Gastroesophageal sphincter (tissue), 4 donors: ENCODE measurements around the gene SRRM1. TPM values are rescaled to one million over a fixed set of nuclear protein-coding genes. Genes with fewer than 3 reads are reported as not detected.

ENCODE experiments used
- ATAC-seq: fragments of 150-250 bp; one replicate; pipeline ENCODE4 v1.9.1; 2016; ENCODE audit warnings: mild to moderate bottlenecking, moderate library complexity
- H3K27ac ChIP-seq, 4 donors: fragments of 200-600 bp; sonication (generic) in 3 of 4; 1 replicate in 3 of 4; 2 replicates in 1 of 4; pipeline ENCODE4 v1.5.1; 2016 to 2019
- H3K27me3 ChIP-seq: fragments of 200-600 bp; sonication (generic); one replicate; pipeline ENCODE4 v1.5.1; 2019
- H3K36me3 ChIP-seq, 2 donors: fragments of 200-600 bp; sonication (generic); one replicate each; pipeline ENCODE4 v1.5.1; 2019; ENCODE audit warnings: control low read depth in 1 of 2
- H3K4me1 ChIP-seq, 3 donors: fragments of 200-600 bp; sonication (generic); 1 replicate in 2 of 3; 2 replicates in 1 of 3; pipeline ENCODE4 v1.5.1; 2016 to 2019; ENCODE audit warnings: control low read depth in 2 of 3
- H3K4me3 ChIP-seq, 2 donors: fragments of 200-600 bp; sonication (generic); one replicate each; pipeline ENCODE4 v1.5.1; 2019; ENCODE audit warnings: mild to moderate bottlenecking in 1 of 2, moderate library complexity in 1 of 2
- H3K9me3 ChIP-seq, 3 donors: fragments of 200-600 bp; sonication (generic); one replicate each; pipeline ENCODE4 v1.5.1; 2017 to 2019; ENCODE audit warnings: control low read depth in 2 of 3
- EP300 ChIP-seq: sonication (generic); formaldehyde crosslinking; IDR thresholded peaks from one replicate; pipeline ENCODE4 v1.6.1; 2017; ENCODE audit warnings: antibody characterized with exemption, mild to moderate bottlenecking
- POLR2A ChIP-seq, 2 donors: fragments of 450-650 bp; IDR thresholded peaks; one replicate each; pipeline ENCODE4 v1.6.1; 2017; ENCODE audit warnings: antibody characterized with exemption in 2 of 2, mild to moderate bottlenecking in 2 of 2, moderate library complexity in 1 of 2
- POLR2AphosphoS5 ChIP-seq: sonication (generic); formaldehyde crosslinking; IDR thresholded peaks from one replicate; pipeline ENCODE4 v1.6.1; 2017; ENCODE audit warnings: antibody characterized with exemption
- WGBS, 2 donors: methylation state at CpG; one replicate each; pipeline ENCODE4 v1.1.5; 2018; ENCODE audit warnings: low coverage in 1 of 2; 5-methylcytosine and 5-hydroxymethylcytosine counted together
- total RNA-seq, 4 donors: library from RNA; depleted of rRNA; stranded (reverse); fragments of >200 nt; gene quantifications; one replicate each; pipeline ENCODE4 v1.1.0, GENCODE V29; 2016
- TF ChIP-seq, protein P1 (sequence below), 4 experiments: fragments of 200-600 bp in 2 of 4; fragments of 450-650 bp in 2 of 4; sonication (generic) in 1 of 4; IDR thresholded peaks; one replicate each; pipeline ENCODE4 v1.5.1; 2017 to 2019; ENCODE audit warnings: antibody characterized with exemption in 4 of 4, mild to moderate bottlenecking in 2 of 4, moderate library complexity in 2 of 4

The SRRM1 gene
- total RNA-seq, 4 donors from 2014 or later: 47.0 to 114 (median 64.5) TPM

- WGBS, 2 donors: 0 to 10% methylated on average over 2 to 6 of the region's 6 CpGs
- no peaks in the 10 kb centered on the region for H3K9me3 ChIP-seq
- no peaks in the 10 kb centered on the region for H3K27me3 ChIP-seq
- TF ChIP-seq POLR2A (IDR thresholded peaks at IDR 0.05): no peak
- no peak for TF ChIP-seq EP300
- TF ChIP-seq, protein P1, sequence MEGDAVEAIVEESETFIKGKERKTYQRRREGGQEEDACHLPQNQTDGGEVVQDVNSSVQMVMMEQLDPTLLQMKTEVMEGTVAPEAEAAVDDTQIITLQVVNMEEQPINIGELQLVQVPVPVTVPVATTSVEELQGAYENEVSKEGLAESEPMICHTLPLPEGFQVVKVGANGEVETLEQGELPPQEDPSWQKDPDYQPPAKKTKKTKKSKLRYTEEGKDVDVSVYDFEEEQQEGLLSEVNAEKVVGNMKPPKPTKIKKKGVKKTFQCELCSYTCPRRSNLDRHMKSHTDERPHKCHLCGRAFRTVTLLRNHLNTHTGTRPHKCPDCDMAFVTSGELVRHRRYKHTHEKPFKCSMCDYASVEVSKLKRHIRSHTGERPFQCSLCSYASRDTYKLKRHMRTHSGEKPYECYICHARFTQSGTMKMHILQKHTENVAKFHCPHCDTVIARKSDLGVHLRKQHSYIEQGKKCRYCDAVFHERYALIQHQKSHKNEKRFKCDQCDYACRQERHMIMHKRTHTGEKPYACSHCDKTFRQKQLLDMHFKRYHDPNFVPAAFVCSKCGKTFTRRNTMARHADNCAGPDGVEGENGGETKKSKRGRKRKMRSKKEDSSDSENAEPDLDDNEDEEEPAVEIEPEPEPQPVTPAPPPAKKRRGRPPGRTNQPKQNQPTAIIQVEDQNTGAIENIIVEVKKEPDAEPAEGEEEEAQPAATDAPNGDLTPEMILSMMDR (IDR thresholded peaks at IDR 0.05): no peak
- peak; percentile 29 for TF ChIP-seq POLR2AphosphoS5
- H3K36me3 ChIP-seq: no peaks in the 10 kb centered on the region
- no peak for ATAC-seq
- no peak overlapping the region for H3K4me3 ChIP-seq
- H3K27ac ChIP-seq: peak overlapping the region in 1 of 4 donors; percentile 18
- H3K4me1 ChIP-seq: peaks cover 0 to 16% (median 3%) of the 10 kb centered on the region in 3 donors
Measured at GRCh38 chr1:24683713-24684162, 40.6 kb downstream of the SRRM1 start.

- no peaks in the 10 kb centered on the region for H3K9me3 ChIP-seq
- TF ChIP-seq EP300 (no peak), POLR2A (IDR thresholded peaks at IDR 0.05) (no peak), POLR2AphosphoS5 (no peak)
- TF ChIP-seq, protein P1 (IDR thresholded peaks at IDR 0.05): no peak
- WGBS, 2 donors: 92% methylated on average over 2 of the region's 2 CpGs; no CpG with 5 or more reads in 1 of the 2 donors
- no peak overlapping the region for H3K4me3 ChIP-seq
- H3K4me1 ChIP-seq: peaks cover 0 to 21% (median 3%) of the 10 kb centered on the region in 3 donors
- H3K36me3 ChIP-seq: no peaks in the 10 kb centered on the region
- ATAC-seq: peak; percentile 12
- no peak overlapping the region for H3K27ac ChIP-seq
- H3K27me3 ChIP-seq: no peaks in the 10 kb centered on the region
Measured at GRCh38 chr1:24688033-24688432, 44.9 kb downstream of the SRRM1 start.

DNA sequence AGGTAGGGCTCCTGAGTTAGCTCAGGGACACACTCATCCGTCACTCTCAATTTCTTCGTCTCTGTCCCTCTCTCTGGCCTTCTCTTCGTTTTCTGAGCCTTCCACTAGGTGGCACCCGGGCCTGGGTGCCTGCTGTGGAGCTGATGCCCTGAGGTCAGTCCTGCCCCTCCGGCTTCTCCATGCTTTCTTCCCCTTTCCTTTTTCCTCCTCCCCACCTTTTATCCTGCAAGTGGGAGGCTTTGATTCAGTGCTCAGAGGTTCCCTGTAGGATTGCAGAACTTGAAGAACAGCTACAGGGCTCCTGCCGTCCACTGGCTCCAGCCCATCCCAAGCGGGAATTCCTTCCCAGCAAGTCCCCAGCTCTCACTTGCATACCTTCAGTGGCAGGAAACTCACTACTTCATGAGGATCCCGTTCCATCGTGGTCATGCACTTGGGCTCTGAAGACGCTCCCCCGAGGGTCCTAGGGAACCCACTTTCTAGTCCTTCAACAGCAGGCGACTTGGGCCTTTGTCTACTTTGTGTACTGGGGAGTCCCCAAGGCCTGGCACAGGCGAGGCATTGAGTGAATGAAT is 45.6 kb downstream of the SRRM1 start:
- 23 to 29% methylated on average over 5 to 11 of the region's 13 CpGs for WGBS, 2 donors
- Histone ChIP-seq H3K36me3 (no peaks in the 10 kb centered on the region), H3K9me3 (no peaks in the 10 kb centered on the region), H3K27me3 (no peaks in the 10 kb centered on the region), H3K4me1 (peaks cover 0 to 19% (median 0%) of the 10 kb centered on the region in 3 donors), H3K27ac (peak overlapping the region in 1 of 4 donors; percentile 8), H3K4me3 (no peak overlapping the region)
- TF ChIP-seq POLR2A (IDR thresholded peaks at IDR 0.05) (no peak), POLR2AphosphoS5 (peak; percentile 13), EP300 (no peak)
- TF ChIP-seq, protein P1 (IDR thresholded peaks at IDR 0.05): peak; percentile 86 to 91 (median 88)
- peak; percentile 85 for ATAC-seq

DNA sequence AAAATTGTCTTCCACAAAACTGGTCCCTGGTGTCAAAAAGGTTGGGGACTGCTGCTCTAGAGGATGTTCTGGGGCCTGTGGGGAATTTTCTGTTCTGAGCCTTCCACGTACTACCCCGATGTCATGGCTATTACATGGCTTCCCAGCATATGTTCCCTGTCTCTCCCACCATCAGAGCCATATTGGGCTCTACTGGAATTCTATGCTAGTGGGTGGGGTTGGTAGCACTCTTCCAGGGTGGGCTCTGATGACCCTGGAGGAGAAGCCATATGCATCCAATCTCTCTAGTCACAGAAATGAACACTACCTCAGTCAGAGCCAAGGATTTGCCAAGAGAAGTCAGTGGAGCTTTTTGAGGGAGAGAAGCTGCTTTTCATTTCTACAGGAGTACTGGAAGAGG is 47.9 kb downstream of the SRRM1 start:
- Histone ChIP-seq H3K4me1 (peaks cover 0 to 41% (median 11%) of the 10 kb centered on the region in 3 donors), H3K27me3 (no peaks in the 10 kb centered on the region), H3K9me3 (no peaks in the 10 kb centered on the region), H3K27ac (no peak overlapping the region), H3K36me3 (no peaks in the 10 kb centered on the region), H3K4me3 (no peak overlapping the region)
- TF ChIP-seq EP300 (no peak), POLR2A (IDR thresholded peaks at IDR 0.05) (no peak), POLR2AphosphoS5 (no peak)
- TF ChIP-seq, protein P1 (IDR thresholded peaks at IDR 0.05): no peak
- ATAC-seq: no peak
- 45% methylated on average over 2 of the region's 2 CpGs; no CpG with 5 or more reads in 1 of the 2 donors for WGBS, 2 donors
